Astrocyte of the spinal cord (primary cell): ENCODE results near the gene TTN.

Experiments used
- DNase-seq: peaks from one replicate; pipeline ENCODE4 v3.0.0; 2011; ENCODE audit warnings: low read depth, low spot score
- H3K4me3 ChIP-seq: 2 replicates; pipeline ENCODE4 v1.5.1; 2011; ENCODE audit warnings: low read depth, mild to moderate bottlenecking, low read length, moderate library complexity
- in situ Hi-C: cut with HindIII; loops from 2 replicates; pipeline ENCODE4 v1.10.0; 2017; ENCODE audit warnings: low sequenced_read_pairs
- TF ChIP-seq, protein P1 (sequence below): IDR thresholded peaks from 2 replicates; pipeline ENCODE4 v1.5.1; 2012; ENCODE audit warnings: low read depth, mild to moderate bottlenecking, low read length, inconsistent platforms

TTN gene

GRCh38 chr2:178512484-178512883 is 294.7 kb downstream of the TTN start:
- TF ChIP-seq, protein P1, sequence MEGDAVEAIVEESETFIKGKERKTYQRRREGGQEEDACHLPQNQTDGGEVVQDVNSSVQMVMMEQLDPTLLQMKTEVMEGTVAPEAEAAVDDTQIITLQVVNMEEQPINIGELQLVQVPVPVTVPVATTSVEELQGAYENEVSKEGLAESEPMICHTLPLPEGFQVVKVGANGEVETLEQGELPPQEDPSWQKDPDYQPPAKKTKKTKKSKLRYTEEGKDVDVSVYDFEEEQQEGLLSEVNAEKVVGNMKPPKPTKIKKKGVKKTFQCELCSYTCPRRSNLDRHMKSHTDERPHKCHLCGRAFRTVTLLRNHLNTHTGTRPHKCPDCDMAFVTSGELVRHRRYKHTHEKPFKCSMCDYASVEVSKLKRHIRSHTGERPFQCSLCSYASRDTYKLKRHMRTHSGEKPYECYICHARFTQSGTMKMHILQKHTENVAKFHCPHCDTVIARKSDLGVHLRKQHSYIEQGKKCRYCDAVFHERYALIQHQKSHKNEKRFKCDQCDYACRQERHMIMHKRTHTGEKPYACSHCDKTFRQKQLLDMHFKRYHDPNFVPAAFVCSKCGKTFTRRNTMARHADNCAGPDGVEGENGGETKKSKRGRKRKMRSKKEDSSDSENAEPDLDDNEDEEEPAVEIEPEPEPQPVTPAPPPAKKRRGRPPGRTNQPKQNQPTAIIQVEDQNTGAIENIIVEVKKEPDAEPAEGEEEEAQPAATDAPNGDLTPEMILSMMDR = peak; percentile 9
- no peak overlapping the region for H3K4me3 ChIP-seq
- peak; percentile 69 for DNase-seq
- in situ Hi-C loops = no loop called here

DNA sequence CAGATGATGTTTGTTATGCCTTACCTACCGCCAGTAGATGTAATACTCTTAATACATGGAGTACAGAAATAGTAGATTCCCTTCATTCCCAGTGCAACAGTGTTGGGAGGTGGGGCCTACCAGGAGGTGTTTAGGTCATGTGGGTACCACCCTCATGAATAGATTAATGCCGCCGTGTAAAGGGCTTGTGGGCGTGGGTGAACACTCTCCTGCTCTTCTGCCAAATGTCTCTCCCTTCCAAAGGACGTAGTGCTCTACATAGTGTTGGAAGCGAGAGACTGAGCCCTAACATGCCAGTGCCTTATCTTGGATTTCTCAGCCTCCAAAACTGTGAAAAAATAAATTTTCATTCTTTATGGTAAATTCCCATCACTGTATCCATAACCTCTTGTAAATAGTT is 296.8 kb downstream of the TTN start:
- TF ChIP-seq, protein P1 = no peak
- in situ Hi-C loops = no loop called here

GRCh38 chr2:178508646-178509045 is 298.6 kb downstream of the TTN start:
- no peak for DNase-seq
- TF ChIP-seq, protein P1 = no peak
- in situ Hi-C loops = no loop called here
- no peak overlapping the region for H3K4me3 ChIP-seq

More for the DNA sequence above, 296.8 kb downstream of the TTN start:
- no peak for DNase-seq
- no peak overlapping the region for H3K4me3 ChIP-seq

DNA sequence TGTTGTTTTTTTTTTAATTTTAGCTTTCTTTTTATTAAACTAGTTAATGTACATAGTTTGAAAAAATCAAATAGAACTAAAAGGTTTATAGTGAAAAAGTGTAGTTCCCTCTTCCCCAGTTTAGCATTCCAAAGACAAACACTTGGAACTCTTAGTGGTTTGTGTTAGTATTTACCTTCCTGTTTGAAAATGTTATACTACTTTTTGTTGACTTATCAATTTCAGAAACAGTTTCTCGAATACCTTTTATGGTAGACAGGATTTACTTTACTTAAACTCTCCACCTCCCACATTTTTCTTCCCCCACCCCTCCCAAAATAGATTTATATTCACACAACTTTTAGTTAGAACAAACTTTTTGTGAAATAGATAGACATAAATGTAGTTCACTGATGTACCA is 300.3 kb downstream of the TTN start:
- TF ChIP-seq, protein P1 = no peak
- no peak for DNase-seq
- in situ Hi-C loops = no loop called here
- H3K4me3 ChIP-seq = no peak overlapping the region

DNA sequence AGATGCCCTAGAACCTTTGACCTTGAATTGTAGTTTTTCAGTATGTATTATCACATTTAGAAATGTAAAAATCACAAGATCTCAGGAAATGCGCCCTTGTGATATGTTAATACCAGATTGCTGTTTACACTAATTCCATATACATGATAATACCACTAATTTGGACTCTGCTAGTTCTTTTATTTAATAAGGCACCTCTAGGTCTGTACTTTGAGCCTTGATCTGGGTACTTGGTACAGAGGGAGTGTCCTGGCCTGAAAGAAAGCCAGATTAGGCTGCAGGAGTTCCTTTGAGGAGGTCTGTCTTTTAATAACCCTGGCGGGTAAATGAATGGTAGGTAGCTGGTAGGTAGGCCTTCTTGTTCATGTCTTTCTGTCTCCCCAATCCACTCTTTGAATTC is 300.7 kb downstream of the TTN start:
- TF ChIP-seq, protein P1 = no peak
- in situ Hi-C loops = no loop called here
- H3K4me3 ChIP-seq = no peak overlapping the region
- no peak for DNase-seq

GRCh38 chr2:178506101-178506500 is 301.1 kb downstream of the TTN start:
- no peak for DNase-seq
- TF ChIP-seq, protein P1 = no peak
- no peak overlapping the region for H3K4me3 ChIP-seq
- in situ Hi-C loops = no loop called here

GRCh38 chr2:178502751-178503150 is 304.5 kb downstream of the TTN start:
- DNase-seq = no peak
- no peak overlapping the region for H3K4me3 ChIP-seq
- TF ChIP-seq, protein P1 = no peak
- in situ Hi-C loops = no loop called here
